Limb (tissue), 2 donors: ENCODE data around the gene SUCLG2.

ENCODE experiments used
- DNase-seq, 2 donors: peaks; one replicate each; pipeline ENCODE4 v3.0.0-alpha.2; 2016; ENCODE audit errors: extremely low spot score in 2 of 2

The SUCLG2 gene

DNA sequence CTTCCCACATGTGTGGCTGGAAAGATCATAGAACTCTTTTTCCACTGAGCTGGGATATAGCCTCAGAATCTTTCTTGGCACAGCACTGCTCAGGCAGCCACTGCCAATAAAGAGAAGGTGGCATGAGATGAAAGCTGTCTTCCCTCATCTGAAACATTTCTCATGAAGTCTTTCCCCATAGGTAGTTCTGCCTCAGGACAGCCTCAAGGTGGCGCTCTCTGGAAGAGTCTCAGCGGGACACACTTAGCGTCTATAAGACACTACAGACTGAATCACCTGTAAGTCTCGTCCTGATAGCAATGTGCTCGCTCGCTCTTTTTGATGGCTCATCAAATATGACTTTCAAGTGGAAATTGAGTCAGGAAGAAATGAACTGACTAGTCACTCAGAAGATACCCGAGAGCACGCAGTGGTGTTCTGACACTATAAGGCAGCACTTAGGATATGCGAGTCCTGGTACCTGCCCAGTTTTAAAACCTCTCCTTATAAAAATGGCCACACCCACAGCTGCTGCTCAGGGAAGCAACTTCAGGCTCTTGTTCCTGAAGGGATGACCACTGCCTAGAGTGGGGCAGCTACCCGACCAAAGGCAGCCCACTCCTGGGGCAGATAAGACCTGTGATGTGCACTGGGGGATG, 269.5 kb downstream of the SUCLG2 start:
- peak; percentile 6 to 55 for DNase-seq

DNA sequence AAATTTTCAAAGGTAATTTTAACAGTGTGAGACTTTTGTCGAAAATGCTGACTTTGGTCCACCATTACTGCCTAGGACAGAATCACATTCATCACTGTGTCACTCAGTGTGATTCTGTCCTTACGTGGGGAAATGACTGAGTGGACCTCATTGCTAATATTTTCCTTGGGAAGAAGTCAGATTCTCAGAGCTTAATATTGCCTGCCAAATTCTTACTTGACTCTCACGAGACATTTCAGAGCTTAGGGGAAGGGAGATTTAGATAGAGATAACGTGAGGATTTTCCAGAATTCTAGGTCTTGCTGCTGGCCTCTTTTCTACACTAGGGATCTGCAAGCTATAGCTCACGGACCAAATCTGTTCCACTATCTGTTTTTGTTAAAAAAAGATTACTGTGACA, 270.4 kb downstream of the SUCLG2 start:
- DNase-seq = no peak

DNA sequence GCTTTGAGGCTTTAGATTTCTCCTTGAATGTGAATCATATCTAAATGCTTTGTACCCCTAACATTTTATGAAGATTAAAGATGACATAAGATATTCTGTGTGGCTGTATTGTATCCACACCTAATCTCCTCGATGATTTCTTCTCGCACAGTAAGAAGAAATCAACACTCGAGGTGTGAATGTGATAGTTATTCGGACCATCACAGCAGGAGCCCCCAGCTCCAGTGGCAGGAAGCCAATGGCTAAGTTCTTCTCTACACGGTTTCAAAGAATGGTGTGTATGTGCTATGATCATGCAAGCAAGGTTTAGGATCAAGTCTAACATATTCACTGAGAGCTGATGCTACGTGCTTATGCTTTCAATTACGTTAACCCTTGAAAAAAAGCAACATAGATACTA, 271.0 kb downstream of the SUCLG2 start:
- DNase-seq = no peak

- DNase-seq = no peak
Observed at GRCh38 chr3:67382536-67382935, 271.9 kb downstream of the SUCLG2 start.

- peak; percentile 36 to 42 for DNase-seq
Observed at GRCh38 chr3:67381667-67382272, 272.6 kb downstream of the SUCLG2 start.

DNA sequence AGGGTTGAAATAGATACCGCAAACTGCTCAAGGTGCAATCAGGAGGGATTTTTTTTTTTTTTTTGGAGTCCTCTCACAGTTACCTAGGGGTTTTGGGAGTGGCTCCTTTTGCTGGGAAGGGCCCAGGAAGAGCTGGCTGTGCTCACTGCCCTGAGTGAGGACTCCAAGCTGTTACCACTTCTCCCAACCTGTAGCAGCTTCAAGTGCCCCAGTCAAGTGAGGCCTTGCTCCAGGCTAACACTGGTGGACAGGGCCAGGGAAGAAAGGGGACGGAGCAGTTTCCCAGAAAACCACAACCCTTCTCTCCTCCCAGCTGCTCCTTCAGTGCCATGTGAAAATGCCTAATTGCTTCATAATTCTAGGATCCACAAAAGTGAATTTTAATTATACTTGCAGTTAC, 274.3 kb downstream of the SUCLG2 start:
- no peak for DNase-seq

- no peak for DNase-seq
Observed at GRCh38 chr3:67377299-67377698, 277.1 kb downstream of the SUCLG2 start.

- DNase-seq = no peak
Observed at GRCh38 chr3:67376416-67376815, 278.0 kb downstream of the SUCLG2 start.

GRCh38 chr3:67375976-67376375, 278.4 kb downstream of the SUCLG2 start:
- no peak for DNase-seq

GRCh38 chr3:67362686-67363085, 291.7 kb downstream of the SUCLG2 start:
- DNase-seq = no peak

GRCh38 chr3:67361770-67362169, 292.6 kb downstream of the SUCLG2 start:
- DNase-seq = no peak

DNA sequence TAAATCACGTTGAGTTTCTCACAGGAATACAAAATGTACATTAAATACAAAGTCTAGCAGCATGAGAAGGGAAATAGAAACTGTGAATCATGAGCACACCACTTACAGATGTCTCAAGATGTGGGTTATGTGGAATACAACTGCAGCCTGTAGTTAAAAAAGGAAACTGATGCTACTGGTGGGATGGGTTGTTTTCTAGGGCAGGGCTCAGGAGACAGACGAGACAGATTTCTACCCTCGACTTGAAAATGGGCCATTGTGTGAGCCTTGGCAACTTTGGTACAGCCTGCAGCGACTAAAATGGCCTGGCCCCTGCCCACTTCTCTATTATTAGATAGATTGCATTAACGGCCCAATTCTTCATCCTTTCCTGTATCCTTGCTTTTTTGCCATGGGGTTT, 293.1 kb downstream of the SUCLG2 start:
- DNase-seq = no peak

DNA sequence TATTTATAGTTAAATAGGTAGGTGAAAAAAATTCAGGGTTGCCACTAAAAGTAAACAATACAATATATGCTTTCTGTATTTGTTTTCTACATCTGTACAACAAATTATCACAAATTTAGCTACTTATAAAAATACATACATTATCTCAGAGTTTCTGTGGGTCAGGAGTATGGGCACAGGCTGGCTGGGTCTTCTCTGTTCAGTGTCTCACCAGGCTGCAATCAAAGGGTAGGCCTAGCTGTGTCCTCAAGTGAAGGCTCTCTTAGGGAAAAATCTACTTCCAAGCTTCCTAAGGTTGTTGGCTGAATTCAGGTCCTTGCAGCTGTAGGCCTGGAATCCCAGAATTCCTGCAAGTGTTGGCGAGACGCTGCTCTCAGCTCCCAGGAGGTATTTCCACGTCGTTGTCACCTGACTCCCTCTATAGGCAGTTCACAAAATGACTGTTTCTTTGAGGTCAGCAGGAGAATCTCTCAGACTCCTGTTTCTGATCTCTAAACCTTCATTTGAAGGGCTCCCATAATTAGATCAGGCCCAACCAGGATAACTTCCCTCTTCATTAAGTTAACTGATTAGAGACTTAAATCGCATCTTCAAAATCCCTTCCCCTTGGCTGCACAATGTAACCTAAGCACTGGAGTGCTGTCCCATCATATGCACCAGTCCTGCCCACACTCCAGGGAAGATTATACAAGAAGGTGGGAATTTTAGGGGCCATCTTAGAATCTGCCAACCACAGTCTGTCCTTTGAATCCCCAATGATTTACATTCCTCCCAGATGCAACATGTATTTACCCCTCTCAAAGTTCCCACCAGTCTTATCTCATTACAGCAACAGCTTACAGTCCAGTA, 296.6 kb downstream of the SUCLG2 start:
- peak in 1 of 2 donors; percentile 12 for DNase-seq

DNA sequence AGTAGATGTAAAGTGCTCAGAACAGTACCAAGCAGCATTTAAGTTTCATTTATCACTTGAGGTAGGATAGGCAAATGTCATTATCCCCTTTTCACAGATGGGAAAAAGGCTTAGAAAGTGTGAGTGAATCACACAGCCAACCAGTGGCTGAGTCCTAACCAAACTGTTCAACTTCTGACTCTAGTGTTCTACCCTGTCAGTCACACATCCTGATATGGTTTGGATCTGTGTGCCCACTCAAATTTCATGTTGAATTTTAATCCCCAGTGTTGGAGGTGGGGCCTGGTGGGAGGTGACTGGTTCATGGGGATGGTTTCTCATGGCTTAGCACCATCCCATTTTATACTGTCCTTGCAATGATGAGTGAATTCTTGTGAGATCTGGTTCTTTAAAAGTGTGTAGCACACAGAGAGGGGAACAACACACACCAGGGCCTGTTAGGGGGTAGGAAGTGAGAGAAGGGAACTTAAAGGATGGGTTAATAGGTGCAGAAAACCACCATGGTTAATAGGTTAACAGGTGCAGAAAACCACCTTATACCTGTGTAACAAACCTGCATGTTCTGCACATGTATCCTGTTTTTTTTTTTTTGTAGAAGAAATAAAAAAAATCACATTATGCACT, 304.7 kb downstream of the SUCLG2 start:
- DNase-seq = no peak

- DNase-seq = no peak
Observed at GRCh38 chr3:67346081-67346480, 308.3 kb downstream of the SUCLG2 start.

- no peak for DNase-seq
Observed at GRCh38 chr3:67335813-67336212, 318.6 kb downstream of the SUCLG2 start.

DNA sequence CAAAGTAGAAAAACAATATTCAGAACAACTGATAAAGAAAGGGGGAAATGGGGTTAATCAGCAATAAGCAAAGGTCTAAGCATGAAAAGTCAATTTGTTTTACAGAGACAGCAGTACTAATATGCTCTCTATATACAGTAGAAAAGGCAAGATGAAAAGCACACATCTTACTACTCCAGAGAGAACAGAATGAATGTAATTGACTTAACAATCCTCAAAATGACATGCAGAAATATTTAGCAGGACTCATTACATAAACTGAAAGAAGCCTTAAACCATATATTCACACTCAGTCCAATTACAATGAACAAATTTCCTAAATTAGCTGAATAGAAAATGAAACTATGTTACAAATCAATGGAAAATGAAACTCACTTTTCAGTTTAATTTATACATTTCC, 319.8 kb downstream of the SUCLG2 start:
- no peak for DNase-seq

- DNase-seq = no peak
Observed at GRCh38 chr3:67329358-67329757, 325.1 kb downstream of the SUCLG2 start.

GRCh38 chr3:67327582-67327981, 326.8 kb downstream of the SUCLG2 start:
- DNase-seq = no peak

- no peak for DNase-seq
Observed at GRCh38 chr3:67325231-67325630, 329.2 kb downstream of the SUCLG2 start.
